HG03442 (cell line): ENCODE measurements around the gene PRR33.

Experiments
- ATAC-seq: cut with Tn5 transposase; IDR thresholded peaks from one replicate; pipeline ENCODE4 v1.9.1; 2021; ENCODE audit warnings: mild to moderate bottlenecking, moderate library complexity; ENCODE audit not compliant: unreplicated experiment

PRR33 gene

DNA sequence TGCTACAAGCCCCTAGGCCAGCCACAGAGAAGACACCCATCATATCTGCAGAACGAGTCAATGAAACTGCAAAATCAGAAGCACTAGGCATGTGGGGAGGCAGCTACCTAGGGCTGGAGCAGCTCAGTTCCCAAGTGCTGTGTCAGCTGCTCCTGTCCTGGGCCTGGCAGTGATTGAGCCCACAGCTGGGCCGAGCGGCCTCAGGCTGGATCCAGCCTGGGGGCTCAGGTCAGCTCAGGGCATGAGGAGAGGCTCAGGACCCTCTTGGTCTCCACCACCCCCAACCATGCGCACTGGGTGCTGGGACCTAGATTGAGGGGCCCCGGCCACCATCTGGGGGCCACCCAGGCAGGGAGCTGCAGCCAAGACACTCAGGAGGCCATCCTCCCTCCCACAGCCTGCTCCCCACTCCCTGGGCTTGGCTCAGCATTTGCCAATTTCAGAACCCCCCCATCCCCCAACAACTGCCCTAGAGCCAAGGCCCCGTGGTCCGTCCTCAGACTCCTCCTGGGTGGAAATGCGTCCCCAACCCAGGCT lies 25.4 kb upstream of the PRR33 start:
- no peak for ATAC-seq

DNA sequence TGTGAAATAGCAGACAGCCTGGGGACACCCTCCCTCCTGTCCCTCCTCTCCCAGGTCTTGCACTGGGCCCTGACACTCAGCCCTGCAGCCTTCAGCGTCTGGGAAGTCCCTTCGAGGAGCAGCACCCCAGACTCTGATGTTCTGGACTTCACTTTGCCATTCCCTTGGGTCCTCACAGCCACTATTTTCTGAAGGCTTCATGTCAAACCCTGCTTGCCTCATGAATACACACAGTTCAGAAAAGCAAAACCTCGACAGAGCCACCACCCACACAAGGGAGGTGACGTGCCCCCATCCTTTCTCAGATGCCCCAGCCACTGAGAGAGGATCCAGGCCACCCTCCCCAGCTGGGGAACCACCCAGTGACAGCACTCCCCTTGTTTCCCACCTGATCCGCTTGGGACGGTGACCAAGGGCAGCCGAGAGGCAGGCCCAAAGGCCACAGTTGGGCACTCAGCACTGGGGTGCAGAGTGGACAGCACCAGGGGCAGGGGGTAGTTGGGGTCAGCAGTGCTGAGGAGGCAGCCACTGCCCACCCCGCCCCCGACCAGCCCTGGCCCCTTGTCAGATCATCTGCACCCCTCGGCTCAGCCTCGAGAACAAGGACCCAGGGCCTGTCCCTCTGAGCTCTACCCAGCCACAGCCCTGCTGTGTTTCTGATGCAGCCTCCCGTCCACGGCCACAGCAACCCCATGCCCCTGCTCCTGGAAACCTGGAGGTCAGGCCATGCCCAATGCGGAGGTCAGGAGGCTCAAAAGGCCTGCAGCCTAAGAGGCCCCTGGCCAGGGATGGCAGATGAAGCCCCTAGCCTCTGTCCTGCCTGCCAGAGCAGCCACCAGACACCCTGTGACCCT lies 24.7 kb upstream of the PRR33 start:
- peak; percentile 58 for ATAC-seq

DNA sequence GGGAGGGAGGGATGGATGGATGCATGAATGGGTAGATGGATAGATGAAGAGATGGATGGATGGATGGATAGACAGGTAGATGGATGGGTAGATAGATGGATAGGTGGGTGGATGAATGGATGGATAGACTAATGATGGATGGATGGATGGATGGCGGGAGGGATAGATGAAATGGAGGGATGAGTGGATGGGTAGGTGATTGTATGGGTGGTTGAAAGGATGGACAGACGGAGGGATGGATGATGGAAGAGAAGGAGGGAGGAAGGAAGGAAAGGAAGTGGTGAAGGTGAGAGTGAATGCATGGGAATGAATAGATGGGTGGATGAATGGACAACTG lies 24.1 kb upstream of the PRR33 start:
- ATAC-seq = no peak

DNA sequence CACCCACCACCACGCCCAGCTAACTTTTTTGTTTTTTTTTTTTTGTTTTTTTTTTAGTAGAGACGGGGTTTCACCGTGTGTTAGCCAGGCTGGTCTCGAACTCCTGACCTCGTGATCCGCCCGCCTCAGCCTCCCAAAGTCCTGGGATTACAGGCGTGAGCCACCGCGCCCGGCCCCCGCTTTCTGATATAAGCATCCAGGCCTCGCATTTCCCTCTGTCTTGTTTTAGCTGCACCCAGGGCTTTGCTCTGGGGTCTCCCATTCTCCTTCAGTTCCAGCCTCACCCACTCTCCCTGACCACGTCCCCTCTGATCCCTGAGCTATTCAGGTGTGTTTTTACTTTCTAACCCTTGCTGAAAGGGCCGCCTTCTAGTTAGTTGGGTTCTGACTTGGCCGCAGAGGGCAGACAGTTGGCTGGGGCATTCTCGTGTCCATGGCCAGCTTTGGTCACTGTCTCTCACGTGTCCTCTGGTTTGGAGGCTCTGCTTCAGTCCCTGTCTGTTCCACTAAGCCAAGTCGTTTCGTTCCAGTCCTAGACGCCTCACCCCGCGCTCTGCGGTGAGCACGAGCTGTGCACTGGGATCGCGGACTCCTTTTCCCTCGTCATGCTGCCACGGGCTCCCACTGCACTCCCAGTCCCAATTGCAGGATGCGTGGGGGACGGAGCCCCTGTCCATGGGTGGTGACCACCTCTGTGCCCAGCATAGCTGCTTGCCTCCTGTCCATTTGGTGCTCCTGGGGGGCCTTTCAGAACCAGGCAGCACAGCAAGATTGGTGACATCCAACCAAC lies 21.8 kb upstream of the PRR33 start:
- ATAC-seq = no peak

DNA sequence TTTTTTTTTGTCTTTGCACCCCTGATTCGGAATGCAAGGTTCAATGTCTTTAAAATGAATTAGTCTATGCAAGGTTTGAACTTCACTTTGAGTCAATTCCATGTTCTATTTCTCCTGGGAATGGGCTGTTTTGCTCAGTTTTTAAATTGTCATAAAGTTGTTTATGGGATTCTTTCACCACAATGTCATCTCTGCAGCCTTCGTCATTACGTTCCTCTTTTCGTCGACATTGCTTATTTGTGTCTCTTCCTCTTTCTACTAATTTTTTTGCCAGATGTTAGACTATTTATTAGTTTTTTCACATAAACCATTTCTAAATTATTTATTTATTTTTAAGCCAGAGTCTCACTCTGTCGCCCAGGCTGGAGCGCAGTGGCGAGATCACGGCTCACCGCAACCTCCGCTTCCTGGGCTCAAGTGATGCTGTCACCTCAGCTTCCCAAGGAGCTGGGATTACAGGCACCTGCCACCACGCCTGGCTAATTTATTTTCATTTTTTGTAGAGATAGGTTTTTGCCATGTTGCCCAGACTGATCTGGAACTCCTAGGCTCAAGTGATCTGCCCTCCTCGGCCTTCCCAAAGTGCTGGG lies 20.7 kb upstream of the PRR33 start:
- ATAC-seq = no peak

DNA sequence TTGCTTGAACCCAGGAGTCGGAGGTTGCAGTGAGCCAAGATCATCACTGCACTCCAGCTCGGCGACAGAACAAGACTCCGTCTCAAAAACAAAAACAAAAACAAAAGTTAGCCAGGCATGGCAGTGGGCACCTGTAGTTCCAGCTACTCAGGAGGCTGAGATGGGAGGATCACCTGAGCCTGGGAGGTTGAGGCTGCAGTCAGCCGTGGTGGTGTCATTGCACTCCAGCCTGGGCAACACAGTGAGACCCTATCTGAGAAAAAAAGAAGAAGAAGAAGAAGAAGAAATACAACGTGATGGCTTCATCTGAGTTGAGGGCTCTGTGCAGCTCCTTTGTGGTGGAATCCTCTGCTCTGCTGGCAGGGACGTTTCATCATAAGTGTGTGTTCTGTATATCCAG lies 17.8 kb upstream of the PRR33 start:
- ATAC-seq = no peak

DNA sequence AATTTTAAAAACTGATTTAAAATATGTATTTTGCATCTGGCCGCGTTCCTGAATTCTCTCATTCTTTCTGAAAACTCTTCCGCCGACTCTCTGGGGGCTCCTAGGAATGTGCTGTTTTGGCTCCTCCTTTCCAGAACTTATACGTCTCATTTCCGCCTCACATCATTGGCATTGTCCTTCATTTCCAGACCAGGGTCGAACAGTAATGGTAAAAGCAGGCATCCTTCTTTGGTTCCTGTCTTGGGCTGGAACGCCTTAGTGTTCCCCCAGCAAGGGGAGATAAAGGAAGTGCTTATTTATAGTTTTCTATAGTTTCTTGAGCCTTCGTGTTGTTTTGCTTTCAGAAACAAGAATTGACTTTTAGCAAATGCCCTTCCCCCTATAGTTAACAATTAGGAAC lies 16.9 kb upstream of the PRR33 start:
- ATAC-seq = no peak

DNA sequence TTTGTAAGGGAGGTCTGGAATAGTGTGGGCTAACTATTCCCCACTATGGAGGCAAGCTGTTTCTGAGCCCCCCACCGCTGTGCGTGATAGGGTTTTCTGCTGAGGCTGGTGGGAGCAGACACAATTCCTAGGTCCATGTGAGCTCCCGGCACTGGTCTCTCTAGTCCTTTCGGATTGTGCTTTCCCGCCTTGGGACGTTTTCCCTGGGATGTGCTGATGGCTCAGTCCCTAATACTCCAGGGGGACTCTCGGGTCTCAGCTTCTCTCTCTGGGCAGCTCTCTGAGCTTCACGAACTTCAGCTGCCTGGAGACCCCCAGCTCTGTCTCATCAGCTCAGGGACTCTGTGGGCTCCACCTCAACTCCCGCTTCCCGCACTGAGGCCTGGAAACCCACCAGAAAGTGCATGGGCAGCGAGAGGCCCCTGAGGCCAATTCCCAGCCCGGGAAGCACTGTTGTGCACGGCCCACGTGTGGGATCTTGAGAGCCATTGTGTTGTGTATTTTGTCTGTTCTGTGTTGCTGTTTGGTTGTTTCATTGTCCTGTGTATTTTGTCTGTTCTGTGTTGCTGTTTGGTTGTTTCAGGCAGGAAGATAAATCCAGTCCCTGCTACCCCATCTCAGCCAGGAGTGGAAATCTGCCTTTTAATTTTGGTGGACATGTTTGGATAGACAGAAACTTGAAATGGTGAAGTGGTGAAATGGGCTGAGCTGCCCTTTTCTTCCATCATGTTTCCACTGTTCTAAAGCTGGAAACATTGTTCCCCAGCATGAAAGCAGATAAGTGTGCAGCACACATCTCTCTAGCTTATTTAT lies 15.1 kb upstream of the PRR33 start:
- no peak for ATAC-seq

DNA sequence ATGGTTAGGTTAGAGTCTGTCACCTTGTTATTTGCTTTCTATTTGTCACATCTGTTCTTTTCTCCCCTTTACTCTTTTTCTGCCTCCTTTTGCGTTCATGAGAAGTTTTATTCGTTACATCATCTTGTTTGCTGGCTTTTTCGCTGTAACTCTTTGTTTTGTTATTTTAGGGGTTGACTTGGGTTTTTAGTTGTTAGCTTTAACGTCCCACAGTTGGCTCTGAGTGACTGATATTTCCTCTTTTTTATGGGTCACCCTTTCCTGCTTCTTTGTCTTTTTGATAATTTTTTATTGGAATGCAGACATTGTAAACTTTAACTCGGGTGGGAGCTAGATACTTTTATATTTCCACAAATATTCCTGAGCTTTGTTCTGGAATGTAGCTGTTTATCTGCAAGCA lies 14.5 kb upstream of the PRR33 start:
- no peak for ATAC-seq

DNA sequence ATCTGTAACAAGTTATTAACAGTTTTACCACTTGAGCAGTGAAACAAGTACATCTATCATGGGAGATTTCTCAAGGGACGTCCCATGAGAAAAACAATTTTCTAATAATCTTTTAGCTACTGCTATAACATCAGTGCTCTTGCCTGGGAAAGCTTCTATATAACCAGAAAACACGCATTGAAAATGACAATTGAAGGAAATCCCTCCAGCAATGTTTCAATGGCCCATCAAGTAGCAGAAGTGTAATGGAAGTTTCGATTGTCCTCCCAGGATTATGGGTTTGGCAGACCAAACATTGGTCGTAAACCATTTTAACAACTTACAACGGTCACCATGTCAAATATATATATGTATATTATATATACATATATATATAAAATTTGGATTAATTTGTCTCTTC lies 8.0 kb upstream of the PRR33 start:
- no peak for ATAC-seq

DNA sequence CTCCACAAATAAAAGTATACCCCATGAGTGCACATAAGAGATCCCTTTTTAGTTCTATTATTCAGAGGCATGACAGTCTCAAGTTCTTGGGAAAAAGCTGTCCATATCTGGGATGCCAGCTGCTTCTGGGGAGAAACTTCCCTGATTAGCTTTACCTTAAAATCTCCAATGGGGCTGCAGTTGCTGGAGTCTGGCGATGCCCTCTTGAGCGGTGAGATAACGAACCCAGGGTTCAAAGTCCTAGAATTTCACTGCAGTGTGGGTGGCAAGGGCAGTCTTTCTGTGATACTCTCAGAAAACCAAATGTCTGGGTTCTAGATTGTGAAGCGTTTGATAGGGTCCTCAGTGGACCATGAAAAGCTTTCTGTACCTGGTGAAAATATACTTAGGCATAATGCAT lies 7.4 kb upstream of the PRR33 start:
- ATAC-seq = no peak

DNA sequence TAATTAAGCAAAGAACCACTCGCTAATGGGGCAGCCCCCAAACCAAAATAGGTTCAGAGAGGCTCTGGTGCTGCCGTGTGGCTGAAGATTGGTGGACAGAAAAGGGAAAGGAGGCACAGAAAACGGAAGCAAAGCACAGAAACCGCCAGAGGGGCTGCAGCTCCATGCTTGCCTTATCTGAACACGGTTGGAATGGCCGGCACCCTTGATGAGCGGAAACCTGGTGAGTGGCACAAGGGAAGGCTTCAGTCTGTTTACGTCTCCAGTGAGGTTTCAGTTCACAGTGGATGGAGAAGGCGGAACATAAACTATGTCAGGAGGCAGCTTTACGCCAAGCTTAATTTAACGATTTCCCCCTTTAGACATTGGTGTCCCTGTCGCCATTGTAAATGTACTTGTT lies 5.2 kb upstream of the PRR33 start:
- no peak for ATAC-seq

DNA sequence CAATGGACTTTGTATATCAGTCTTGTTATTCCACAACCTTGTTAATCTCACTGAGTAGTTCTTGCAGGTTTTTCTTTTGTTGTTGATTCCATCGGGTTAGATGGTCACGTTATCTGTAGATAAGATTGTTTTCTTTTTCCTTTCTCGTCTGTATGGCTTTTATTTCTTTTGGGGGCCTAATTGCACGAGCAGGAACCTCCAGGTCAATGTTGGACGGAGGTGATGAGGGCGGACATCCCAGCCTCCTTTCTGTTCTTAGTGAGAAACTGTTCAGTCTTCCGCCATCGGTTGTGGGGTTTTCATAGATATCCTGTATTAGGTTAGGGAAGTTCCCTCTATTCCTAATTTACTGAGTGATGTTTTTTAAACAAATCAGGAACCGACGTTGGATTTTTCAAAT lies 4.8 kb upstream of the PRR33 start:
- ATAC-seq = no peak

DNA sequence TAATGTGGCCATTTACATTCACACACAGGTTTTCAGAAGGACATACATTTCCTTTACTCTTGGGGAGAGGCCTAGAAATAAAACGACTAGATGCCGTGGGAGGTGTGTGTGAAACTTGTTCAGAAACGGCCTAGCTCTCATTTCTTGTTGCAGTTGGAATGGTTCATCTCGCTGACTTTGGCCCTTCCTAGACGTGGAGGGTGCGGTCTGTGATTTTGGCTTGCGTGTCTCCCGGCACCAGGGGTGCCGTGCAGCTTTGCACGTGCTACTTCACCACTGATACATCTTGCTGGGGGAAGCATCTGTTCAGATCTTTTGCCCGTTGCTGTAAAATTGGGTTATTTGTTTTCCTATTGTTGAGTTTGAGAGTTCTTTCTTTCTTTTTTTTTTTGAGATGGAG lies 3.1 kb upstream of the PRR33 start:
- ATAC-seq = no peak

DNA sequence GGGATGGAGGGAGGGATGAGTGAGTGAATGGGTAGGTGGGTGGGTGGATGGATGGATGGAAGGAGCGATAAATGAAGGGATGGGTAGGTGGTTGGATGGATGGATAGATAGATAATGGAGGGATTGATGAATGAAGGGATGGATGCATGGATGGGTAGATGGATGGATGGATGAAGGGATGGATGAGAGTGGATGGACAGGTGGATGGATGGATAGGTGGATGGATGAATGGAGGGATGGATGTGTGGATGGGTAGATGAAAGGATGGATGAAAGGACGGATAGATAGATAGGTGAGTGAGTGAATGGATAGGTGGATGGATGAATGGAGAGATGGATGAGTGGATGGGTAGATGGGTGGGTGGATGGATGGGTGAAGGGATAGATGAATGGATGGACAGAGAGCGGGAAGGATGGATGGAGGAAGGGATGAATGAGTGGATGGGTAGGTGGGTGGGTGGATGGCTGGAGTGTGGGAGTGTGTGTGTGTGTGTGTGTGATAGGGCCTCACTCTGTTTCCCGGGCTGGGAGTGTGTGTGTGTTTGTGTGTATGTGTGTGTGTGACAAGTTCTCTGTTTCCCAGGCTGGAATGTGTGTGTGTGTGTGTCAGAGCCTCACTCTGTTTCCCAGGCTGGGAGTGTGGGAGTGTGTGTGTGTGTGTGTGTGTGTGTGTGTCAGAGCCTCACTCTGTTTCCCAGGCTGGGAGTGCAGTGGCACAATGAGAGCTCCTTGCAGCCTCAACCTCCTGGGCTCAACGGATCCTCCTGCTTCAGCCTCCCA lies 2.1 kb upstream of the PRR33 start:
- no peak for ATAC-seq

DNA sequence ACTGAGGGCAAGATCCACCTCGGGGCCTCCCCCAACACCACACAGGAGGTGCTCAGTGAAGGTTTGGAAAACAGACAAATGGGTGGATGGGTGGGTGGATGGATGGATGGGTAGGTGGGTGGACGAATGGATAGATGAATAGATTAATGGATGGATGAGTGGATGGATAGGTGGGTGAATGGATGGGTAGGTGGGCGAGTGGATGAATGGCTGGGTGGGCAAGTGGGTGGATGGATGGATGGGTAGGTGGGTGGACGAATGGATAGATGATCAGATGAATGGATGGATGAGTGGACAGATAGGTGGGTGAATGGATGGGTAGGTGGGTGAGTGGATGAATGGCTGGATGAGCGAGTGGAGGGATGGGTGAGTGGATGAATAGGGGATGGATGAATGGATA lies 863 bp upstream of the PRR33 start:
- no peak for ATAC-seq

DNA sequence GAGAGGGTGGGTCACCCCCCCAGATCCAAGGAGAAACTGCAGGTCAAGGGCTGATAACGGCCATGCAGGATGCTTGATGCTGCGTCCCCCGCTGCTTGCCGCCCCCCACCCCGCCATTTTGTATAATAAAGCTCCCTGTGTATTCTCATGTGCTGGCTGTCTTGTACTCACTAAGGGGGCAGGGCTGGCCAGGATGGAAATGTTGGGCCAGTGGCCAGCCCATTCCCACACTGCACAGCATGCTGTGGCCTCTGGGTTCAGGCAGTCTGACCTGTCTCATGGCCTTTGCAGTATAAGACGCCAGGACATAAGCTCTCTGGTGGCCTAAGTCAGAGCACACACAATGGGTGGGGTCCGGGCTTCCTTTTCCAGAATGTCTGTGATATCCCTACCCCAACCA lies 421 bp upstream of the PRR33 start:
- ATAC-seq = no peak

DNA sequence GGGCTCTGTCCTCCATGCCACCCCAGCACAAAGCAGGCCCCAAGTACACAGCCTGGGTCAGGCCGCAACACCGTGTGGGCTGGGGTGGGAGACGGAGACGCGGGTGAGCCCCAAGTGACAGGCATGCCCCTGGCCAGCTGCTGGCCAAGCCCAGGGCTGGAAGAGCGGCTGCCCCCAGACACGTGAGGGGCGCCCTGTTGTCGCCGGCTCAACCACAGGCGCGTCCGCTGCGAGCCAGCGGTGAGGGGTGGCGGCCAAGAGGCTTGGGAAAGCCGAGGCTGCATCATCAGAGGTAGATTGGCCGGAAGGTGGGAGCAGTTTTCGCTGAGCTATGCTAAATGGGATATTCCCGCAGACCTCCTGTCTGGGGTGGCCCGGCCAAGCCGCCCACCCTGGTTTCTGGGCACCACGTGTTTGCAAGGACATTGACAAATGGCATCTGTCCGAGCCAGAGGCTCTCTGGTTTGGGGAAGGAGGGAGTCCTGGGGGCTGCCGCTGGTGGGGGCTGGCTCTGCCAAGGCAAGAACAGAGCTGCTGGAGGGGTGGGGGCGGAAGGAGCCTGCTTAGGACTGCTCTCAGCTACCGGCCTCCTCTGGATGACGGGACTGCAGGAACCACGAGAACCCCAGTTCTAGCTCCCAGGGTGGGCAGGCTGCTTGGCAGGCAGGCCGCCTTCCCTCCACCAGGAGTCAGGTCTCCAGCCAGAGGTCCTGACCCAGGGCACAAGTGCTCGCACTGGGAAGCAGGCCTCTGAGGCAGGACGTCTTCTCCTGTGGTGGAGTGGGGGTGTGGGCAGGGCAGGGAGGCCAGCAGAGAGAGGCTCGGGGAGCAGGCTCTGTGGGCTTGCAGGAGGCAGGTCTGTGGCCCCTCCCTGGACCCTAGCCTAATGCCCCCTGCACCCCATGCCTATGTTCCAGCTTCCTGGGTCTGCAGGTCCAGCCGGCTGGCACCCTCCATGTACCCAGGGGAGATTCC lies 552 bp downstream of the PRR33 start:
- ATAC-seq = no peak
